H1 (cell line): ENCODE data around the gene IFNA7. TPM values are rescaled to one million over a fixed set of nuclear protein-coding genes. Genes with fewer than 3 reads are reported as not detected.

ENCODE experiments used
- CTCF ChIA-PET: fragments of 300-600 bp; sonication (Branson Sonifier 250); formaldehyde crosslinking; loops from one replicate; lab custom pipeline; 2021; ENCODE audit not compliant: partially characterized antibody; lab: Charles Lee
- POLR2A ChIA-PET: fragments of 300-600 bp; sonication (Branson Sonifier 250); formaldehyde crosslinking; loops from one replicate; lab custom pipeline; 2021; ENCODE audit warnings: inconsistent platforms; ENCODE audit not compliant: partially characterized antibody; lab: Charles Lee
- DNase-seq, 2 experiments: peaks; one replicate each; pipeline versions ENCODE4 v3.0.0 to v3.0.0-alpha.2; 2010 to 2022; ENCODE audit warnings: low spot score in 2 of 2, low read depth in 1 of 2, mixed read lengths in 1 of 2
- FAIRE-seq: peaks from 2 replicates; lab custom pipeline; 2011; peaks lifted over from hg19 to GRCh38; lab: Jason Lieb, UNC
- H2AFZ ChIP-seq: 2 replicates; pipeline ENCODE4 v1.8.1; 2012; ENCODE audit warnings: low read length, inconsistent platforms
- H2AK5ac ChIP-seq: 2 replicates; pipeline ENCODE4 v1.6.1; 2013; ENCODE audit warnings: low read depth, low read length
- H2BK120ac ChIP-seq: replicated peaks from 2 replicates; pipeline ENCODE3; 2013; ENCODE audit warnings: low read depth, low read length, inconsistent platforms
- H2BK12ac ChIP-seq: 2 replicates; pipeline ENCODE4 v1.6.1; 2013; ENCODE audit warnings: low read depth, low read length
- H2BK15ac ChIP-seq: 2 replicates; pipeline ENCODE4 v1.6.1; 2013; ENCODE audit warnings: low read length
- H2BK20ac ChIP-seq: 2 replicates; pipeline ENCODE4 v1.6.1; 2013; ENCODE audit warnings: low read length
- H2BK5ac ChIP-seq: 2 replicates; pipeline ENCODE4 v1.6.1; 2013; ENCODE audit warnings: low read depth, low read length
- H3K14ac ChIP-seq: 2 replicates; pipeline ENCODE4 v1.6.1; 2013; ENCODE audit warnings: inconsistent platforms; ENCODE audit not compliant: insufficient read length
- H3K18ac ChIP-seq: 2 replicates; pipeline ENCODE4 v1.6.1; 2013; ENCODE audit warnings: low read length; ENCODE audit errors: extremely low read depth
- H3K23ac ChIP-seq: 2 replicates; pipeline ENCODE4 v1.6.1; 2013; ENCODE audit warnings: inconsistent platforms; ENCODE audit not compliant: insufficient read length
- H3K23me2 ChIP-seq: 2 replicates; pipeline ENCODE4 v1.6.1; 2013; ENCODE audit warnings: low read depth, low read length
- H3K27ac ChIP-seq: 2 replicates; pipeline ENCODE4 v1.6.1; 2011; ENCODE audit warnings: low read depth, low read length, inconsistent platforms
- H3K27me3 ChIP-seq, 4 experiments: replicated peaks in 1 of 4; 1 replicate in 1 of 4; 2 replicates in 3 of 4; pipeline versions ENCODE4 v1.6.1 to v1.8.1; 2011 to 2013; ENCODE audit warnings: low read length in 3 of 4, mild to moderate bottlenecking in 3 of 4, inconsistent platforms in 2 of 4, mixed read lengths in 2 of 4, moderate library complexity in 1 of 4; ENCODE audit not compliant: control insufficient read depth in 3 of 4, insufficient read depth in 3 of 4; ENCODE audit errors: extremely low read depth in 1 of 4
- H3K36me3 ChIP-seq, 4 experiments: 2 replicates each; pipeline versions ENCODE4 v1.6.1 to v1.8.1; 2011 to 2013; ENCODE audit warnings: mild to moderate bottlenecking in 4 of 4, low read length in 3 of 4, moderate library complexity in 2 of 4, control low read depth in 1 of 4, inconsistent platforms in 1 of 4; ENCODE audit not compliant: insufficient read depth in 4 of 4, control insufficient read depth in 2 of 4
- H3K4ac ChIP-seq: replicated peaks from 2 replicates; pipeline ENCODE3; 2013; ENCODE audit warnings: low read length, low read depth, mixed read lengths, inconsistent platforms; ENCODE audit not compliant: insufficient read length
- H3K4me1 ChIP-seq, 4 experiments: replicated peaks in 1 of 4; 1 replicate in 1 of 4; 2 replicates in 3 of 4; pipeline versions ENCODE4 v1.6.1 to v1.8.1; 2011 to 2013; ENCODE audit warnings: low read length in 3 of 4, inconsistent platforms in 2 of 4, mixed read lengths in 1 of 4; ENCODE audit not compliant: insufficient read depth in 4 of 4, control insufficient read depth in 3 of 4
- H3K4me2 ChIP-seq, 2 experiments: 2 replicates each; pipeline versions ENCODE4 v1.6.1 to v1.8.1; 2011 to 2013; ENCODE audit warnings: low read depth in 2 of 2, low read length in 2 of 2, control low read depth in 1 of 2, inconsistent platforms in 1 of 2, mild to moderate bottlenecking in 1 of 2; ENCODE audit not compliant: insufficient read depth in 1 of 2
- H3K4me3 ChIP-seq, 4 experiments: fragments of 200-600, 300-600 bp in 1 of 4; sonication (generic), shearing (Covaris generic), sonication (Bioruptor Twin) in 1 of 4; 2 replicates each; pipeline versions ENCODE4 v1.5.1 to v1.8.1; 2011 to 2016; ENCODE audit warnings: low read length in 4 of 4, low read depth in 3 of 4, control low read depth in 2 of 4, inconsistent platforms in 2 of 4, mild to moderate bottlenecking in 2 of 4, mixed read lengths in 1 of 4, moderate library complexity in 1 of 4; ENCODE audit not compliant: insufficient read depth in 2 of 4; ENCODE audit errors: extremely low read depth in 1 of 4
- H3K56ac ChIP-seq: replicated peaks from 2 replicates; pipeline ENCODE3; 2013; ENCODE audit warnings: low read depth, mild to moderate bottlenecking, mixed read lengths, low read length, inconsistent platforms; ENCODE audit not compliant: insufficient read length
- H3K79me1 ChIP-seq: 2 replicates; pipeline ENCODE4 v1.6.1; 2013; ENCODE audit warnings: low read depth, low read length, control low read depth
- H3K79me2 ChIP-seq, 2 experiments: 2 replicates each; pipeline versions ENCODE4 v1.6.1 to v1.8.1; 2012 to 2013; ENCODE audit warnings: low read length in 2 of 2, mild to moderate bottlenecking in 2 of 2, inconsistent platforms in 1 of 2; ENCODE audit not compliant: insufficient read depth in 2 of 2, control insufficient read depth in 1 of 2
- H3K9ac ChIP-seq, 4 experiments: replicated peaks in 1 of 4; 1 replicate in 1 of 4; 2 replicates in 3 of 4; pipeline versions ENCODE4 v1.6.1 to v1.8.1; 2011 to 2013; ENCODE audit warnings: low read depth in 3 of 4, low read length in 3 of 4, control low read depth in 2 of 4, mild to moderate bottlenecking in 2 of 4, moderate library complexity in 2 of 4, inconsistent platforms in 1 of 4; ENCODE audit errors: extremely low read depth in 1 of 4
- H3K9me3 ChIP-seq, 2 experiments: 2 replicates each; pipeline versions ENCODE4 v1.6.1 to v1.8.1; 2012 to 2013; ENCODE audit warnings: mild to moderate bottlenecking in 2 of 2, moderate library complexity in 2 of 2, control low read depth in 1 of 2, inconsistent platforms in 1 of 2, low read depth in 1 of 2, low read length in 1 of 2, mixed read lengths in 1 of 2; ENCODE audit not compliant: insufficient read depth in 2 of 2
- H4K20me1 ChIP-seq, 2 experiments: replicated peaks in 1 of 2; 2 replicates each; pipeline versions ENCODE3 to v1.8.1; 2011 to 2013; ENCODE audit warnings: inconsistent platforms in 2 of 2, low read length in 2 of 2, mild to moderate bottlenecking in 1 of 2; ENCODE audit not compliant: insufficient read depth in 2 of 2, control insufficient read depth in 1 of 2
- H4K5ac ChIP-seq: 2 replicates; pipeline ENCODE4 v1.6.1; 2013; ENCODE audit warnings: low read length, low read depth, mixed read lengths, inconsistent platforms; ENCODE audit not compliant: insufficient read length
- H4K8ac ChIP-seq: 2 replicates; pipeline ENCODE4 v1.8.0; 2013; ENCODE audit warnings: mild to moderate bottlenecking, moderate library complexity, low read length, inconsistent platforms; ENCODE audit not compliant: insufficient read depth; ENCODE audit errors: extremely low read depth
- H4K91ac ChIP-seq: replicated peaks from 2 replicates; pipeline ENCODE3; 2013; ENCODE audit warnings: low read length, mixed read lengths, inconsistent platforms; ENCODE audit not compliant: insufficient read length
- KDM5A ChIP-seq: fragments of 200-600 bp; IDR thresholded peaks from 2 replicates; pipeline ENCODE4 v1.7.1; 2012; ENCODE audit warnings: mild to moderate bottlenecking, low read length, inconsistent platforms, mixed read lengths
- RAD21 ChIP-seq, 2 experiments: IDR thresholded peaks in 1 of 2; conservative IDR thresholded peaks in 1 of 2; 2 replicates each; pipeline ENCODE4 v1.6.1; 2011; ENCODE audit warnings: low read depth in 2 of 2, low read length in 2 of 2, improper control_type of control experiment in 1 of 2, inconsistent platforms in 1 of 2, mild to moderate bottlenecking in 1 of 2, moderate library complexity in 1 of 2
- ZNF274 ChIP-seq: IDR thresholded peaks from 2 replicates; pipeline ENCODE4 v1.7.0; 2012; ENCODE audit warnings: low read length, borderline replicate concordance; ENCODE audit errors: extremely low read depth
- WGBS, 2 experiments: shearing (Covaris generic) in 1 of 2; methylation state at CpG; one replicate each; pipeline versions ENCODE4 v1.1.6 to v1.1.7; 2013 to 2015; ENCODE audit warnings: low lambda C conversion rate in 2 of 2, mixed read lengths in 2 of 2, inconsistent platforms in 1 of 2, low coverage in 1 of 2, missing lambda C conversion rate in 1 of 2; ENCODE audit not compliant: insufficient replicate concordance in 2 of 2, insufficient coverage in 1 of 2, insufficient read length in 1 of 2; ENCODE audit errors: extremely low coverage in 1 of 2, missing lambda C conversion rate in 1 of 2; 5-methylcytosine and 5-hydroxymethylcytosine counted together
- polyA plus RNA-seq, 7 experiments: library from polyadenylated mRNA; depleted of rRNA in 3 of 7; stranded (reverse) in 5 of 7; unstranded in 2 of 7; fragments of >200 nt in 5 of 7; fragments of 200-250 nt in 2 of 7; gene quantifications; 1 replicate in 5 of 7; 2 replicates in 1 of 7; 4 replicates in 1 of 7; pipeline versions ENCODE4 v1.2.1 to v1.2.3, GENCODE V29; 2011 to 2013; ENCODE audit warnings: missing spikeins in 2 of 7, mixed read lengths in 2 of 7
- total RNA-seq: library from RNA; stranded (reverse); fragmentation: NEBNext Ultra II Directional; extraction: Animal tissue kit (Norgen Biotek cat#: 25700); gene quantifications from 2 replicates; pipeline ENCODE4 v1.2.1, GENCODE V29; 2021

Gene IFNA7
- total and polyA plus RNA-seq, 2 of the 8 experiments (the other 6 are each of a cell fraction or from before 2014, with no cell fraction given), result not detected

DNA sequence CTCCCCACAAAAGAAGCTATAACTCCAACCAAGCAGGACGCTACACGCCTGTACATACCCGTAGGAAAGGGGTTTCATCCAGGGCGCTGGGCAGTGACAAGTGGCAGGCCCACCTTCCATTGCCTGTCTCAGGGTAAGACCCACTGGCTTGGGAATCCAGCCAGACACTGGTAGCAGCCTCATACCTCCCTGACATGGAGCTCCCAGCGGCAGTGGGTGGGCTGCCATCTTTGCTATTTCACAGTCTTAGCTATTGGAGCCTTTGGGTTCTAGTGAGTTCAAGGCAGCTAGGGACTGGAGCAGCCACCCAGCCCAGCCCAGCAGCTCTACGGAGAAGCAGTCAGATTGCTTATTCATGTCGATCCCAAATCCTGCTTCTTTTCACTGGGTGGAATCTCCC is 8.3 kb upstream of the IFNA7 start:
- no peak overlapping the region for H2BK5ac ChIP-seq
- no peak overlapping the region for H2BK12ac ChIP-seq
- H3K23me2 ChIP-seq, result no peaks in the 10 kb centered on the region
- H3K79me2 ChIP-seq, result no peaks in the 10 kb centered on the region
- CTCF ChIA-PET, result interaction anchor here (1.1 to 3.5 kb wide), 2 partner anchors 16 to 580 kb away, joined by 3 to 19 read pairs; no protein-coding TSS in a partner anchor
- FAIRE-seq (no peak), DNase-seq (no peak)
- H3K23ac ChIP-seq, result no peak overlapping the region
- H3K79me1 ChIP-seq, result no peaks in the 10 kb centered on the region
- no peaks in the 10 kb centered on the region for H3K9me3 ChIP-seq
- no peaks in the 10 kb centered on the region for H3K27me3 ChIP-seq
- no peak overlapping the region for H2AK5ac ChIP-seq
- no peaks in the 10 kb centered on the region for H3K36me3 ChIP-seq
- H3K4me1 ChIP-seq, result no peaks in the 10 kb centered on the region
- H3K18ac ChIP-seq, result no peak overlapping the region
- H3K4me2 ChIP-seq, result no peak overlapping the region
- no peak overlapping the region for H3K27ac ChIP-seq
- H4K5ac ChIP-seq, result no peak overlapping the region
- H4K20me1 ChIP-seq, result no peaks in the 10 kb centered on the region
- POLR2A ChIA-PET, result interaction anchor here (1.4 kb wide), 1 partner anchor 593 kb away, joined by 3 read pairs; no protein-coding TSS in a partner anchor
- WGBS, 2 experiments, result 97% methylated on average over 7 of the region's 7 CpGs; no CpG with 5 or more reads in 1 of the 2 experiments
- H4K91ac ChIP-seq, result no peak overlapping the region
- no peak overlapping the region for H2BK120ac ChIP-seq
- H3K56ac ChIP-seq, result no peak overlapping the region
- H4K8ac ChIP-seq, result no peak overlapping the region
- H3K4ac ChIP-seq, result no peak overlapping the region
- H2BK20ac ChIP-seq, result no peak overlapping the region
- no peak overlapping the region for H3K14ac ChIP-seq
- H3K9ac ChIP-seq, result no peak overlapping the region
- no peak overlapping the region for H2AFZ ChIP-seq
- H2BK15ac ChIP-seq, result no peak overlapping the region
- H3K4me3 ChIP-seq, result no peak overlapping the region
- TF ChIP-seq KDM5A, result no peak
- TF ChIP-seq ZNF274, result no peak
- no peak for TF ChIP-seq RAD21 (IDR thresholded peaks at IDR 0.05 in 1 of 2, conservative IDR thresholded peaks at IDR 0.05 in 1 of 2; ENCODE audit: low read depth in 2 of 2, low read length in 2 of 2)
